IPS-15b (cell line): Measurements from ENCODE around the gene IGF2BP2.

Experiments used
- H3K27me3 ChIP-seq: one replicate; pipeline ENCODE4 v1.6.1; 2013; ENCODE audit warnings: low read length; ENCODE audit not compliant: control insufficient read depth, insufficient read depth
- H3K36me3 ChIP-seq: one replicate; pipeline ENCODE4 v1.6.1; 2013; ENCODE audit warnings: low read length; ENCODE audit not compliant: control insufficient read depth, insufficient read depth
- H3K4me1 ChIP-seq: one replicate; pipeline ENCODE4 v1.6.1; 2013; ENCODE audit warnings: mild to moderate bottlenecking, low read length; ENCODE audit not compliant: control insufficient read depth, insufficient read depth
- H3K4me3 ChIP-seq: one replicate; pipeline ENCODE4 v1.5.1; 2013; ENCODE audit warnings: low read depth, low read length
- H3K9ac ChIP-seq: one replicate; pipeline ENCODE4 v1.6.1; 2013; ENCODE audit warnings: low read depth, mild to moderate bottlenecking, low read length
- H3K9me3 ChIP-seq: one replicate; pipeline ENCODE4 v1.6.1; 2013; ENCODE audit warnings: mild to moderate bottlenecking, low read length; ENCODE audit not compliant: control insufficient read depth, insufficient read depth

Gene IGF2BP2

GRCh38 chr3:185658943-185659342, 165.9 kb downstream of the IGF2BP2 start:
- H3K27me3 ChIP-seq, result no peaks in the 10 kb centered on the region
- H3K9ac ChIP-seq, result no peak overlapping the region
- H3K9me3 ChIP-seq, result no peaks in the 10 kb centered on the region
- peaks cover 2% of the 10 kb centered on the region for H3K4me1 ChIP-seq
- no peak overlapping the region for H3K4me3 ChIP-seq
- H3K36me3 ChIP-seq, result peaks cover 33% of the 10 kb centered on the region

- no peaks in the 10 kb centered on the region for H3K9me3 ChIP-seq
- H3K9ac ChIP-seq, result no peak overlapping the region
- no peak overlapping the region for H3K4me3 ChIP-seq
- peaks cover 38% of the 10 kb centered on the region for H3K36me3 ChIP-seq
- peaks cover 2% of the 10 kb centered on the region for H3K4me1 ChIP-seq
- no peaks in the 10 kb centered on the region for H3K27me3 ChIP-seq
Observed at GRCh38 chr3:185658504-185658912, 166.3 kb downstream of the IGF2BP2 start.

GRCh38 chr3:185657691-185658503, 166.9 kb downstream of the IGF2BP2 start:
- H3K4me3 ChIP-seq, result no peak overlapping the region
- peaks cover 2% of the 10 kb centered on the region for H3K4me1 ChIP-seq
- H3K36me3 ChIP-seq, result peaks cover 38% of the 10 kb centered on the region
- no peaks in the 10 kb centered on the region for H3K27me3 ChIP-seq
- no peaks in the 10 kb centered on the region for H3K9me3 ChIP-seq
- no peak overlapping the region for H3K9ac ChIP-seq

- Histone ChIP-seq H3K9ac (no peak overlapping the region), H3K27me3 (no peaks in the 10 kb centered on the region), H3K4me1 (peaks cover 2% of the 10 kb centered on the region), H3K4me3 (no peak overlapping the region), H3K9me3 (no peaks in the 10 kb centered on the region), H3K36me3 (peaks cover 38% of the 10 kb centered on the region)
Observed at GRCh38 chr3:185657211-185657610, 167.6 kb downstream of the IGF2BP2 start.

- no peaks in the 10 kb centered on the region for H3K9me3 ChIP-seq
- H3K27me3 ChIP-seq, result no peaks in the 10 kb centered on the region
- H3K9ac ChIP-seq, result no peak overlapping the region
- peaks cover 43% of the 10 kb centered on the region for H3K36me3 ChIP-seq
- no peak overlapping the region for H3K4me3 ChIP-seq
- peaks cover 2% of the 10 kb centered on the region for H3K4me1 ChIP-seq
Observed at GRCh38 chr3:185656321-185656840, 168.5 kb downstream of the IGF2BP2 start.

GRCh38 chr3:185655426-185656320, 169.2 kb downstream of the IGF2BP2 start:
- H3K4me1 ChIP-seq, result peaks cover 2% of the 10 kb centered on the region
- no peak overlapping the region for H3K4me3 ChIP-seq
- no peaks in the 10 kb centered on the region for H3K27me3 ChIP-seq
- H3K9ac ChIP-seq, result no peak overlapping the region
- no peaks in the 10 kb centered on the region for H3K9me3 ChIP-seq
- H3K36me3 ChIP-seq, result peaks cover 43% of the 10 kb centered on the region

GRCh38 chr3:185654758-185655145, 170.1 kb downstream of the IGF2BP2 start:
- Histone ChIP-seq H3K9me3 (no peaks in the 10 kb centered on the region), H3K27me3 (no peaks in the 10 kb centered on the region), H3K4me1 (no peaks in the 10 kb centered on the region), H3K4me3 (no peak overlapping the region), H3K9ac (no peak overlapping the region), H3K36me3 (peaks cover 43% of the 10 kb centered on the region)

- H3K4me3 ChIP-seq, result no peak overlapping the region
- no peak overlapping the region for H3K9ac ChIP-seq
- no peaks in the 10 kb centered on the region for H3K9me3 ChIP-seq
- no peaks in the 10 kb centered on the region for H3K27me3 ChIP-seq
- H3K36me3 ChIP-seq, result peaks cover 47% of the 10 kb centered on the region
- no peaks in the 10 kb centered on the region for H3K4me1 ChIP-seq
Observed at GRCh38 chr3:185653949-185654757, 170.7 kb downstream of the IGF2BP2 start.

GRCh38 chr3:185651971-185652370, 172.9 kb downstream of the IGF2BP2 start:
- H3K9ac ChIP-seq, result no peak overlapping the region
- H3K4me1 ChIP-seq, result peaks cover 4% of the 10 kb centered on the region
- no peaks in the 10 kb centered on the region for H3K27me3 ChIP-seq
- H3K36me3 ChIP-seq, result peaks cover 49% of the 10 kb centered on the region
- H3K9me3 ChIP-seq, result no peaks in the 10 kb centered on the region
- H3K4me3 ChIP-seq, result no peak overlapping the region

GRCh38 chr3:185649414-185649813, 175.4 kb downstream of the IGF2BP2 start:
- no peaks in the 10 kb centered on the region for H3K9me3 ChIP-seq
- H3K36me3 ChIP-seq, result peaks cover 45% of the 10 kb centered on the region
- H3K4me1 ChIP-seq, result peaks cover 17% of the 10 kb centered on the region
- no peaks in the 10 kb centered on the region for H3K27me3 ChIP-seq
- no peak overlapping the region for H3K9ac ChIP-seq
- no peak overlapping the region for H3K4me3 ChIP-seq

GRCh38 chr3:185648396-185648795, 176.4 kb downstream of the IGF2BP2 start:
- H3K36me3 ChIP-seq, result peaks cover 36% of the 10 kb centered on the region
- no peaks in the 10 kb centered on the region for H3K27me3 ChIP-seq
- H3K4me3 ChIP-seq, result no peak overlapping the region
- H3K9ac ChIP-seq, result no peak overlapping the region
- peaks cover 17% of the 10 kb centered on the region for H3K4me1 ChIP-seq
- no peaks in the 10 kb centered on the region for H3K9me3 ChIP-seq
